Measurements from ENCODE around the gene NPHS1. TPM values are rescaled to one million over a fixed set of nuclear protein-coding genes. Genes with fewer than 3 reads are reported as not detected.

Gene NPHS1
- total RNA-seq, 2 donors from 2014 or later = not detected

- no peak for ATAC-seq (ENCODE audit: insufficient number of reproducible peaks, low FRiP score, low read depth)
- TF ChIP-seq CTCF (IDR thresholded peaks at IDR 0.05) = no peak
- no peak overlapping the region for H3K4me3 ChIP-seq
- no peak overlapping the region for H3K27ac ChIP-seq
- no peaks in the 10 kb centered on the region for H3K36me3 ChIP-seq
- H3K27me3 ChIP-seq (replicated peaks; ENCODE audit: insufficient read depth) = no peaks in the 10 kb centered on the region
- H3K9me3 ChIP-seq = no peaks in the 10 kb centered on the region
- no peak for DNase-seq (ENCODE audit: low spot score)
- H3K4me1 ChIP-seq (ENCODE audit: control insufficient read depth in 1 of 2, low read depth in 2 of 2) = no peaks in the 10 kb centered on the region
Observed at GRCh38 chr19:35818445-35818844, 33.9 kb downstream of the NPHS1 start.

- ATAC-seq (ENCODE audit: insufficient number of reproducible peaks, low FRiP score, low read depth) (no peak), DNase-seq (ENCODE audit: low spot score) (no peak)
- Histone ChIP-seq H3K27me3 (replicated peaks; ENCODE audit: insufficient read depth) (no peaks in the 10 kb centered on the region), H3K27ac (no peak overlapping the region), H3K9me3 (no peaks in the 10 kb centered on the region), H3K4me3 (no peak overlapping the region), H3K36me3 (no peaks in the 10 kb centered on the region), H3K4me1 (ENCODE audit: control insufficient read depth in 1 of 2, low read depth in 2 of 2) (no peaks in the 10 kb centered on the region)
- no peak for TF ChIP-seq CTCF (IDR thresholded peaks at IDR 0.05)
Observed at GRCh38 chr19:35816846-35817245, 35.5 kb downstream of the NPHS1 start.

- Histone ChIP-seq H3K4me3 (no peak overlapping the region), H3K36me3 (no peaks in the 10 kb centered on the region), H3K4me1 (ENCODE audit: control insufficient read depth in 1 of 2, low read depth in 2 of 2) (no peaks in the 10 kb centered on the region), H3K27ac (no peak overlapping the region), H3K27me3 (replicated peaks; ENCODE audit: insufficient read depth) (no peaks in the 10 kb centered on the region), H3K9me3 (no peaks in the 10 kb centered on the region)
- TF ChIP-seq CTCF (IDR thresholded peaks at IDR 0.05) = no peak
- DNase-seq (ENCODE audit: low spot score) (no peak), ATAC-seq (ENCODE audit: insufficient number of reproducible peaks, low FRiP score, low read depth) (no peak)
Observed at GRCh38 chr19:35816262-35816661, 36.0 kb downstream of the NPHS1 start.

- Histone ChIP-seq H3K4me3 (no peak overlapping the region), H3K27ac (no peak overlapping the region), H3K27me3 (replicated peaks; ENCODE audit: insufficient read depth) (no peaks in the 10 kb centered on the region), H3K4me1 (ENCODE audit: control insufficient read depth in 1 of 2, low read depth in 2 of 2) (no peaks in the 10 kb centered on the region), H3K9me3 (no peaks in the 10 kb centered on the region), H3K36me3 (no peaks in the 10 kb centered on the region)
- TF ChIP-seq CTCF (IDR thresholded peaks at IDR 0.05) = no peak
- DNase-seq (ENCODE audit: low spot score) (no peak), ATAC-seq (ENCODE audit: insufficient number of reproducible peaks, low FRiP score, low read depth) (no peak)
Observed at GRCh38 chr19:35813043-35813890, 39.0 kb downstream of the NPHS1 start.

GRCh38 chr19:35812220-35813042 lies 39.9 kb downstream of the NPHS1 start, which contains the start of gene PRODH2:
TSS of gene PRODH2 (minus strand) at chr19:35812845. CDS start at chr19:35812805, 40 bp downstream.
- no peaks in the 10 kb centered on the region for H3K36me3 ChIP-seq
- H3K4me3 ChIP-seq = no peak within 1 kb of the TSS
- ATAC-seq (ENCODE audit: insufficient number of reproducible peaks, low FRiP score, low read depth) (no peak), DNase-seq (ENCODE audit: low spot score) (no peak)
- no peaks in the 10 kb centered on the region for H3K9me3 ChIP-seq
- H3K4me1 ChIP-seq (ENCODE audit: control insufficient read depth in 1 of 2, low read depth in 2 of 2) = no peaks in the 10 kb centered on the region
- TF ChIP-seq CTCF (IDR thresholded peaks at IDR 0.05) = no peak
- no peaks in the 10 kb centered on the region for H3K27me3 ChIP-seq (replicated peaks; ENCODE audit: insufficient read depth)
- no peak within 1 kb of the TSS for H3K27ac ChIP-seq

All from thoracic aorta (tissue), 2 donors.